HCT116 (cell line): ENCODE data around the gene DEXI.

Experiments used
- CTCF ChIP-seq, 3 experiments: fragments of 200-600 bp in 1 of 3; sonication (generic) in 1 of 3; IDR thresholded peaks in 2 of 3; conservative IDR thresholded peaks in 1 of 3; 2 replicates each; pipeline ENCODE4 v1.5.1; 2012 to 2017; ENCODE audit warnings: low read depth in 2 of 3, low read length in 2 of 3, antibody characterized with exemption in 1 of 3, borderline replicate concordance in 1 of 3, control low read depth in 1 of 3, mild to moderate bottlenecking in 1 of 3, mixed read lengths in 1 of 3, mixed run types in 1 of 3, moderate library complexity in 1 of 3; ENCODE audit not compliant: insufficient read depth in 1 of 3
- ELF1 ChIP-seq: IDR thresholded peaks from 2 replicates; pipeline ENCODE4 v1.6.1; 2012; ENCODE audit warnings: low read depth, borderline replicate concordance
- EZH2 ChIP-seq: fragments of 200-600 bp; sonication (generic); IDR thresholded peaks from 2 replicates; pipeline ENCODE4 v1.6.1; 2017; ENCODE audit warnings: antibody characterized with exemption, mixed run types
- JUND ChIP-seq: IDR thresholded peaks from 2 replicates; pipeline ENCODE4 v1.6.1; 2012
- MAX ChIP-seq: IDR thresholded peaks from 2 replicates; pipeline ENCODE4 v1.6.1; 2012
- POLR2A ChIP-seq: IDR thresholded peaks from 2 replicates; pipeline ENCODE4 v1.7.0; 2011; ENCODE audit warnings: borderline replicate concordance; ENCODE audit not compliant: insufficient read depth, insufficient read length; ENCODE audit errors: extremely low read depth
- POLR2AphosphoS5 ChIP-seq: IDR thresholded peaks from 2 replicates; pipeline ENCODE4 v1.6.1; 2011; ENCODE audit warnings: mild to moderate bottlenecking, low read depth, low read length, moderate library complexity
- RAD21 ChIP-seq: IDR thresholded peaks from 2 replicates; pipeline ENCODE4 v1.6.1; 2012; ENCODE audit warnings: low read depth, mild to moderate bottlenecking
- SRF ChIP-seq: IDR thresholded peaks from 2 replicates; pipeline ENCODE4 v1.6.1; 2012; ENCODE audit warnings: low read depth

DNA sequence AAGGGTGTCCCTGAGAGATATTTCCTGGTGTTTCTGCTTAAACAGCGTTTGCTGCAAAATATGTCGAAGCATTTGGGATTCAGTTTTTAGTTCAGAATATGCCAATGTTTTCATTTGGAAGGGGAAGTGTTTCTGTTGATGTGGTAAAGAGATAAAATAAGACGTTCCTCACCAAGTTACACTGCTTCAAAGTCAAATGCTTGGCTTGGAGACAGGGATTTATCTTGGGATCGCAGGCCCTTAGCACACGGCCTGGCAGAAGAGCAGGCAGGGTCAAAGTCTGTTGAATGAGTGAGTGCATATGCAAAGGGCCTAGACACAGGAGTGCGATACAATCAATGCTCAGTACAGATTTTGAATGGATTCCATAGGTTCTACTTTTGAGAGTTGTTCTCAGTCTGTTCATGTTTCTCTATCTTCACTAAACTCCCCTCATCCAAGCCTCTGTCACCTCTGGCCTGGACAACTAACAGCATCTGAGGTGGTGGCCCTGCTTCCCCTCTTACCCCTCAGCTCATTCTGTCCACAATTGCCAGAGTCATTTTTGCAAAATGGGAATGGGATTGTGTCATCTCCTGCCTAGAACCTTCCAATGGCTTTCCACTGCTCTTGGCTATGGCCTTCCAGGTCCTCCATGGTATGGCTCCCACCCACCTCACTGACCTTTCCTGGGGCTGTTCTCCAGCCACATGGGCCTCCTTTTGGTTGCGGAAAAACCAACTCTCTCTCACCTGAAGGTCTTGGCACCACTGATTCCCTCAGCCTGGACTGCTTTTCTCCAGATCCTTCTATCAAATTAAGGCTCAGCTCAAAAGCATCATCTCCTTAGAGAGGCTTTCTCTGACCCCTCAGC, 3.2 kb downstream of the DEXI start:
- TF ChIP-seq EZH2, result no peak
- no peak for TF ChIP-seq CTCF (IDR thresholded peaks at IDR 0.05 in 2 of 3, conservative IDR thresholded peaks at IDR 0.05 in 1 of 3; ENCODE audit: borderline replicate concordance in 1 of 3, insufficient read depth in 1 of 3, low read depth in 2 of 3, low read length in 2 of 3)
- TF ChIP-seq POLR2A, result no peak
- no peak for TF ChIP-seq SRF
- no peak for TF ChIP-seq RAD21
- TF ChIP-seq JUND, result no peak
- no peak for TF ChIP-seq ELF1
- TF ChIP-seq POLR2AphosphoS5, result no peak
- TF ChIP-seq MAX, result no peak
